Uterus (tissue), 4 donors: Measurements from ENCODE around the gene LETM1. TPM values are rescaled to one million over a fixed set of nuclear protein-coding genes. Genes with fewer than 3 reads are reported as not detected.

Experiments
- DNase-seq, 2 donors: peaks; one replicate each; pipeline ENCODE4 v3.0.0-alpha.2; 2019 to 2020
- H3K27ac ChIP-seq, 2 donors: fragments of 200-600 bp; sonication (generic); 1 replicate in 1 of 2; 2 replicates in 1 of 2; pipeline ENCODE4 v1.5.1; 2016 to 2018
- H3K27me3 ChIP-seq, 2 donors: fragments of 200-600 bp; sonication (generic); one replicate each; pipeline ENCODE4 v1.5.1; 2018 to 2019; ENCODE audit warnings: control low read depth in 1 of 2
- H3K36me3 ChIP-seq, 2 donors: fragments of 200-600 bp; sonication (generic); one replicate each; pipeline ENCODE4 v1.5.1; 2019; ENCODE audit warnings: control low read depth in 1 of 2
- H3K4me1 ChIP-seq, 2 donors: fragments of 200-600 bp; sonication (generic); one replicate each; pipeline ENCODE4 v1.5.1; 2018 to 2019; ENCODE audit warnings: control low read depth in 1 of 2
- H3K4me3 ChIP-seq, 2 donors: fragments of 200-600 bp; sonication (generic); 1 replicate in 1 of 2; 2 replicates in 1 of 2; pipeline ENCODE4 v1.5.1; 2018 to 2019; ENCODE audit warnings: mild to moderate bottlenecking in 1 of 2
- H3K9me3 ChIP-seq, 2 donors: fragments of 200-600 bp; sonication (generic); one replicate each; pipeline ENCODE4 v1.5.1; 2019; ENCODE audit warnings: control low read depth in 1 of 2
- POLR2A ChIP-seq, 2 donors: fragments of 450-650 bp; IDR thresholded peaks; one replicate each; pipeline ENCODE4 v1.6.1; 2016; ENCODE audit warnings: antibody characterized with exemption in 2 of 2, mild to moderate bottlenecking in 1 of 2, moderate library complexity in 1 of 2
- intact Hi-C: fragments of 100-400 bp; cut with DNase I; formaldehyde crosslinking; loops from one replicate; pipeline ENCODE4 v1.15.1; 2023; ENCODE audit warnings: low total_unique reads
- total RNA-seq, 4 donors: library from RNA; depleted of rRNA in 3 of 4; stranded (reverse); fragments of >200 nt in 3 of 4; gene quantifications; one replicate each; pipeline versions ENCODE4 v1.1.0 to v1.2.4, GENCODE V29; 2014 to 2023
- TF ChIP-seq, protein P1 (sequence below), 4 experiments: fragments of 200-600 bp in 2 of 4; fragments of 450-650 bp in 2 of 4; sonication (generic) in 2 of 4; IDR thresholded peaks; one replicate each; pipeline ENCODE4 v1.5.1; 2016 to 2019; ENCODE audit warnings: antibody characterized with exemption in 4 of 4, mild to moderate bottlenecking in 2 of 4, moderate library complexity in 1 of 4
- donor health status: DM: yes; HTN: yes; CAD: no.

Gene LETM1
- total RNA-seq, 4 donors from 2014 or later: 12.4 to 44.3 (median 31.3) TPM

DNA sequence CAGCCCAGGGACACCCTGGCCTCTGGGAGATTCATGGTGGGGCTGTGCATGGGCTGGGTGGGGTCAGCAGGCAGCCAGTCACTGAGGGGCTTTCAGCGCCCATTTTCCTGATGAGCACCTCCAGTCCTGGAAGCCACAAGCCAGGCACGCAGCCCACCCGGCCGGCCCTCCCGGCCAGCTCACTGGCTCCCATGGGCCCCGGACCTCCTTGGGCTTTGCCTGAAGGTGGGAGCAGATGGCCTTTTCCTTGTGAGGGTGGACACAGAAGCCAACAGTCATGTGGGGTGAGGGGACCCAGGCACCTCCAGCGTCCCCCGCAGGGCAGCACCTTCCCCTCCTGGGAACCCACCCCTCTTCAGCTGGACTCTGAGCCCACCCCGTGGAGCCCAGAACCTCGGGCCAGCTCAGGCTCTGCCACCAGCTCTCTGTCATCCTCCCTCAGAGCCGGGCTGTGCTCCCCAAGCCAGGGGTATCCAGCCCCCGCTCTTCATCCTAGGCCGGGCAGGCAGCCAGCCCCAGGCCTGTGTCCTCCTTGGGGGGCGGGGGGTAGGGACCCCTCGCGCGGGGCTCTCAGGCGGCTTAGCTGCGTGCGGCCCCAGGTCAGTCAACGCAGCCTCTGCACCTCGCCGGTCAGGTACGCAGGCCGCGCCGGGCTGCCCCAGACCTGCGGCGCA is 63.7 kb downstream of the LETM1 start:
- H3K9me3 ChIP-seq: no peaks in the 10 kb centered on the region
- peaks cover 0 to 17% of the 10 kb centered on the region in 2 donors for H3K4me1 ChIP-seq
- TF ChIP-seq, protein P1, sequence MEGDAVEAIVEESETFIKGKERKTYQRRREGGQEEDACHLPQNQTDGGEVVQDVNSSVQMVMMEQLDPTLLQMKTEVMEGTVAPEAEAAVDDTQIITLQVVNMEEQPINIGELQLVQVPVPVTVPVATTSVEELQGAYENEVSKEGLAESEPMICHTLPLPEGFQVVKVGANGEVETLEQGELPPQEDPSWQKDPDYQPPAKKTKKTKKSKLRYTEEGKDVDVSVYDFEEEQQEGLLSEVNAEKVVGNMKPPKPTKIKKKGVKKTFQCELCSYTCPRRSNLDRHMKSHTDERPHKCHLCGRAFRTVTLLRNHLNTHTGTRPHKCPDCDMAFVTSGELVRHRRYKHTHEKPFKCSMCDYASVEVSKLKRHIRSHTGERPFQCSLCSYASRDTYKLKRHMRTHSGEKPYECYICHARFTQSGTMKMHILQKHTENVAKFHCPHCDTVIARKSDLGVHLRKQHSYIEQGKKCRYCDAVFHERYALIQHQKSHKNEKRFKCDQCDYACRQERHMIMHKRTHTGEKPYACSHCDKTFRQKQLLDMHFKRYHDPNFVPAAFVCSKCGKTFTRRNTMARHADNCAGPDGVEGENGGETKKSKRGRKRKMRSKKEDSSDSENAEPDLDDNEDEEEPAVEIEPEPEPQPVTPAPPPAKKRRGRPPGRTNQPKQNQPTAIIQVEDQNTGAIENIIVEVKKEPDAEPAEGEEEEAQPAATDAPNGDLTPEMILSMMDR (IDR thresholded peaks at IDR 0.05): no peak
- TF ChIP-seq POLR2A (IDR thresholded peaks at IDR 0.05): no peak
- no peaks in the 10 kb centered on the region for H3K36me3 ChIP-seq
- H3K4me3 ChIP-seq: no peak overlapping the region
- no peak for DNase-seq
- intact Hi-C loops: no loop called here
- H3K27me3 ChIP-seq: peaks cover 15 to 16% of the 10 kb centered on the region in 2 donors
- no peak overlapping the region for H3K27ac ChIP-seq

DNA sequence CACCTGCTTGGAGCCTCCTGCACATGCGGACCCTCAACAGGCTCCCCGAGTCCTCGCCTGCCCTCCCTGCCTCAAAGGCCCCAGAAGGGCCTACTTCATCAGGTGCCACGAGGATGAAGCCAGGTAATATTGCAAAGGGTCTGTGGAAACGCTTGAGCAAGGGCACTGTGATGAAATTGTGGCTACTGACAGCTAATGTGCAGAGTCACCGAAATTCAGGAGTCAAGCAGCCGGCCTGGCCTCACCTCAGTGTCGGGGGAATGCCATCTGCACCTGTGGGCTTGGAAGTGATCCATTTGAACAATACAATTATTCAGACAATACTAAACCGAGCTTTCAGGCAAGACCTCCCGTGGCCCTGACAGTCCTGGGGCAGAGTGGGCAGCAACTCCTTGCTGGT is 66.0 kb downstream of the LETM1 start:
- Histone ChIP-seq H3K4me1 (peaks cover 0 to 14% of the 10 kb centered on the region in 2 donors), H3K4me3 (no peak overlapping the region), H3K27me3 (peaks cover 0 to 8% of the 10 kb centered on the region in 2 donors), H3K9me3 (no peaks in the 10 kb centered on the region), H3K36me3 (no peaks in the 10 kb centered on the region), H3K27ac (no peak overlapping the region)
- TF ChIP-seq POLR2A (IDR thresholded peaks at IDR 0.05): no peak
- TF ChIP-seq, protein P1 (IDR thresholded peaks at IDR 0.05): no peak
- no peak for DNase-seq
- intact Hi-C loops: no loop called here

DNA sequence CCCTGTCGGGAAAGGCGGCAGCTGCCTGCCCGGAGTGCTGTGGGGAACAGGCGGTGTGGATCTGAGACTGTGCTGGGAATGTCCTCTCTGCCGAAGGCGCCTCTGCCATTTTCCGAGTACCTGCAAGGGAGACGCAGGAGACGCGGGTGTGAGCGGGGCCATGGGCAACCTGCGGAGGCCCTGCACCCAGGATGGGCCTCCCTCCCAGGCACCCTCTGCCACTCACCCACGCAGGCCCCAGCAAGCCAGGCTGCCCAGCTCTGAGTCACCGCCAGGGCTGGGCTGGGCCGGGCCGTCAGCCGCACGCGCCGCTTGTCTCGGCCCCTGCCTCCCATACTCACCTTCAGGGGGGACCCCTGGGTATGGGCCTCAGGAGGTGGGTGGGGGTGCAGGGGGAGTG is 66.4 kb downstream of the LETM1 start:
- Histone ChIP-seq H3K27ac (no peak overlapping the region), H3K36me3 (no peaks in the 10 kb centered on the region), H3K9me3 (no peaks in the 10 kb centered on the region), H3K27me3 (peaks cover 0 to 8% of the 10 kb centered on the region in 2 donors), H3K4me3 (no peak overlapping the region), H3K4me1 (peaks cover 0 to 9% of the 10 kb centered on the region in 2 donors)
- TF ChIP-seq, protein P1 (IDR thresholded peaks at IDR 0.05): no peak
- no peak for TF ChIP-seq POLR2A (IDR thresholded peaks at IDR 0.05)
- no peak for DNase-seq
- intact Hi-C loops: no loop called here

DNA sequence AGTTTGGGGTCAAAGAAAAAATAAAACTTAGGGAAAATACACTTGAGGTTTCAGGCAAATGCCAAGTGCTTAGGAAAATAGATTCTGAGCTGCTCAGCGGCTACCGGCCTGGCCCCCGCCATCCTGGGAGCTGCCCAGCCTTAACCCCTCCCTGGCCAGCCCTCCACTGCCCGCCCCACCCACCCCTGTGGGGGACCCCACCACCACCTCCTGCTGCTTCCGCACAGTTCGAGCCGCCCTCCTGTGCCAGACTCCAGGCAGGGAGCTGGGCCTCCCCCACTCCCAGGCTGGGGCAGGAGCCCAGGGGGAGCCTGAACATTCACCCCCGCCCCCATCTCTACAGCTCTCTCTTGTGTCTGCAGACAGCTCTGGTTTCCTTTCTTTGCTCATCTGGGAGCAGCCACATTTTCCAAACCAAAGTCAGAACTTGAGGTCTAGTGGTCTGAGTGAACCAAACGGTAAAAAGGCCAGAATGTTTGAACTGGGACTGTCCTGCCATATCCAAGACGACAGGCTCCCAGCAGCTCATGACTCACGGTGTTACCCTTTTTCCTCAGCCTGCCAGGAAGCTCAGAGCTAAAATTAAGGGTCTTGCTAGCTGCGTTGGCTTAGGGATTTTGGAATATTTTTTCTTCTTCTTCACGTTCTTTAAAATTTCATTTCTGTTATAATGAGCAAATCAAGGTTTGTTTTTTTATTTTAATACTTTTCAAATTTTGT is 67.5 kb downstream of the LETM1 start:
- Histone ChIP-seq H3K4me1 (no peaks in the 10 kb centered on the region), H3K4me3 (no peak overlapping the region), H3K9me3 (no peaks in the 10 kb centered on the region), H3K27me3 (no peaks in the 10 kb centered on the region), H3K36me3 (no peaks in the 10 kb centered on the region), H3K27ac (no peak overlapping the region)
- TF ChIP-seq POLR2A (IDR thresholded peaks at IDR 0.05): no peak
- TF ChIP-seq, protein P1 (IDR thresholded peaks at IDR 0.05): no peak
- intact Hi-C loops: no loop called here
- DNase-seq: no peak

DNA sequence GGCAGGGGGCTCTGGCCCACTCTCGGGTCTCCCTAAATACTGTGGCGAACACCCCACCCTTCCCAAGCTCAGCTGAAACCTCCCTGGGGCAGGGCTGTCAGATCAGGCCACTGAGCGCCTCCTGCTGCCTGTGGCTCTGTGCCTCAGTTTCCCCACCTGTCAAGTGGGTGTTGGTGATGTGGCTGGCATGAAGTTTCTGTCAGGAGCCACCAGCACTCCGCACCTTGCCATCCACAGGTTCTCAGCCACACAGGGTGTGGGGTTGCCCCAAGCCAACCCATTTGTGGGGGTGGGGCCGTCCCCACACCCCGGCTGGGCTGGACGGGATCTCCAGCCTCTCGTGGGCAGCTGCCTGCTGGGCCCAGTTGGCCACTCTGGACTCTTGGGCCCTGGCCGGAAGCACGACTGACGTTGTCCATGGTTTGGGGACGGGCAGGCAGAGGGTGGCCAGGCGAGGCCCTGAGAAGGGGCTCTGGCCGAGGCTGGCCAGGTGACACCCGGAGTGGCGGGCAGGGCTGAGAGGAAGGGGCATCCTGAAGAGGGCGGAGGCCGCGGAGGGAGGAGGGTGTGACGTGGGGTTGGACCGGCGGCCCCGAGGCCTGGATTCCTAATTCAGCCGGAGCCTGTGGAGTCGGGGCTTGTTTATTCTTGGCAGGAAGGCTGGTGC is 68.4 kb downstream of the LETM1 start:
- DNase-seq: no peak
- Histone ChIP-seq H3K9me3 (no peaks in the 10 kb centered on the region), H3K27me3 (no peaks in the 10 kb centered on the region), H3K27ac (no peak overlapping the region), H3K4me1 (no peaks in the 10 kb centered on the region), H3K36me3 (no peaks in the 10 kb centered on the region), H3K4me3 (no peak overlapping the region)
- no peak for TF ChIP-seq POLR2A (IDR thresholded peaks at IDR 0.05)
- TF ChIP-seq, protein P1 (IDR thresholded peaks at IDR 0.05): no peak
- intact Hi-C loops: no loop called here
